HG02981 (cell line): ENCODE measurements around the gene STX1A.
"Not testable (repeated sequence)": the region's sequence is repeated elsewhere in the genome, so short reads cannot be mapped to it uniquely, and the experiment has no call there.

ENCODE experiments used
- ATAC-seq: cut with Tn5 transposase; IDR thresholded peaks from one replicate; pipeline ENCODE4 v1.9.1; 2021; ENCODE audit warnings: mild to moderate bottlenecking, moderate library complexity; ENCODE audit not compliant: unreplicated experiment

Gene STX1A

GRCh38 chr7:73683788-73684693 lies 35.4 kb downstream of the STX1A start:
- ATAC-seq: no peak

GRCh38 chr7:73683056-73683787 lies 36.2 kb downstream of the STX1A start, which contains the start of the genes BUD23 and DNAJC30:
BUD23 (plus strand) TSS chr7:73683597; CDS start chr7:73683626, 29 bp downstream.
DNAJC30 (minus strand) TSS chr7:73683453; CDS start chr7:73683423, 30 bp downstream.
- ATAC-seq: peak; percentile 88

GRCh38 chr7:73682745-73683055 lies 36.8 kb downstream of the STX1A start:
- ATAC-seq: no peak

GRCh38 chr7:73681031-73681430 lies 38.4 kb downstream of the STX1A start:
- no peak for ATAC-seq

- no peak for ATAC-seq
These were observed 39.0 kb downstream of the STX1A start for GRCh38 chr7:73680501-73680900.

GRCh38 chr7:73679709-73680108 lies 39.8 kb downstream of the STX1A start:
- ATAC-seq: no peak

- no peak for ATAC-seq
These were observed 40.6 kb downstream of the STX1A start for GRCh38 chr7:73678862-73679261.

- ATAC-seq: not testable (repeated sequence)
These were observed 43.4 kb downstream of the STX1A start for GRCh38 chr7:73676062-73676461.

GRCh38 chr7:73674468-73675124 lies 44.9 kb downstream of the STX1A start:
- ATAC-seq: no peak

- ATAC-seq: no peak
These were observed 47.5 kb downstream of the STX1A start for GRCh38 chr7:73671857-73672445.

- no peak for ATAC-seq
These were observed 48.2 kb downstream of the STX1A start for GRCh38 chr7:73671322-73671661.

GRCh38 chr7:73669858-73670385 lies 49.5 kb downstream of the STX1A start:
- ATAC-seq: no peak

- ATAC-seq: no peak
These were observed 50.2 kb downstream of the STX1A start for GRCh38 chr7:73669288-73669701.

- no peak for ATAC-seq
These were observed 50.6 kb downstream of the STX1A start for GRCh38 chr7:73668886-73669230.

GRCh38 chr7:73668103-73668885 lies 51.2 kb downstream of the STX1A start:
- peak; percentile 8 for ATAC-seq

- peak; percentile 76 for ATAC-seq
These were observed 51.9 kb downstream of the STX1A start, which contains the start of gene VPS37D for GRCh38 chr7:73667344-73668102. VPS37D (plus strand) TSS chr7:73667831; CDS start chr7:73667959, 128 bp downstream.

- ATAC-seq: no peak
These were observed 56.4 kb downstream of the STX1A start for GRCh38 chr7:73663033-73663432.

GRCh38 chr7:73660594-73660993 lies 58.9 kb downstream of the STX1A start:
- not testable (repeated sequence) for ATAC-seq

- ATAC-seq: no peak
These were observed 59.5 kb downstream of the STX1A start for GRCh38 chr7:73659983-73660382.
